Lower leg skin (tissue), 3 donors: ENCODE results near the gene NELFB.

Experiments
- POLR2A ChIP-seq, 2 donors: fragments of 450-650 bp; IDR thresholded peaks; one replicate each; pipeline ENCODE4 v1.6.1; 2016 to 2017; ENCODE audit warnings: antibody characterized with exemption in 2 of 2, mild to moderate bottlenecking in 1 of 2, moderate library complexity in 1 of 2
- TF ChIP-seq, protein P1 (sequence below), 3 donors: fragments of 450-650 bp; IDR thresholded peaks; one replicate each; pipeline ENCODE4 v1.5.1; 2016; ENCODE audit warnings: antibody characterized with exemption in 3 of 3, mild to moderate bottlenecking in 3 of 3, moderate library complexity in 2 of 3

DNA sequence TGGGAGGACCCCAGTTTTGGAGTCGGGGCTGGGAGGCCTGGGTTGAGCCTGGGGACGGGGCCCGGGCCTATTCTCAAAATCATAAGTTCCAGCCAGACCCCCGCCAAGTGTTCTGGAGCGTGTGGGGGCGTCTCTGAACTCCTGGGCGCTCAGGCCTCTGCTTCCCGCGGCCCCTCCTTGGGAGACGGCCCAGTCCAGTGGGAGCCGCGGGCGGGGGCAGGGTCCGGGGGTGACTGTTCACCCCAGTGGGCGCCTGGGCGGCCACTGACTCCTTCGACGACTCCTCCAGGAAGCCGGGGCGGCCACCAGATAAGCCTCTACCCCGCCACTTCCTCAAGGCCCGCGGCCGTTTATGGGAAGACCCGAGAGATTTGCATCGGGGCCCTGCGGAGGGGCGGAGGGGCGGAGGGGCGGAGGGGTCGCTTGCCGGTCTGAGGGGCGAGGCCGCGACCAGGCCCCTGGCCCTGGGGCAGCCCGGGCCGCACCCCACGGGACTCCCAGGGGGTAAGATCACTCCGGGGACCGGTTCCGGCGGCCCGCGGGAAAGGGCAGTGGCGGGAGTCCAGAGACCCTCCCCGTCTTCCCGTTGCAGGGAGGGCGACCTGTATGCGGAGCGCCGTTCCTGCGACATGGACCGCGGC lies 23.1 kb downstream of the NELFB start:
- TF ChIP-seq, protein P1, sequence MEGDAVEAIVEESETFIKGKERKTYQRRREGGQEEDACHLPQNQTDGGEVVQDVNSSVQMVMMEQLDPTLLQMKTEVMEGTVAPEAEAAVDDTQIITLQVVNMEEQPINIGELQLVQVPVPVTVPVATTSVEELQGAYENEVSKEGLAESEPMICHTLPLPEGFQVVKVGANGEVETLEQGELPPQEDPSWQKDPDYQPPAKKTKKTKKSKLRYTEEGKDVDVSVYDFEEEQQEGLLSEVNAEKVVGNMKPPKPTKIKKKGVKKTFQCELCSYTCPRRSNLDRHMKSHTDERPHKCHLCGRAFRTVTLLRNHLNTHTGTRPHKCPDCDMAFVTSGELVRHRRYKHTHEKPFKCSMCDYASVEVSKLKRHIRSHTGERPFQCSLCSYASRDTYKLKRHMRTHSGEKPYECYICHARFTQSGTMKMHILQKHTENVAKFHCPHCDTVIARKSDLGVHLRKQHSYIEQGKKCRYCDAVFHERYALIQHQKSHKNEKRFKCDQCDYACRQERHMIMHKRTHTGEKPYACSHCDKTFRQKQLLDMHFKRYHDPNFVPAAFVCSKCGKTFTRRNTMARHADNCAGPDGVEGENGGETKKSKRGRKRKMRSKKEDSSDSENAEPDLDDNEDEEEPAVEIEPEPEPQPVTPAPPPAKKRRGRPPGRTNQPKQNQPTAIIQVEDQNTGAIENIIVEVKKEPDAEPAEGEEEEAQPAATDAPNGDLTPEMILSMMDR (IDR thresholded peaks at IDR 0.05): no peak
- TF ChIP-seq POLR2A (IDR thresholded peaks at IDR 0.05): no peak
